H9 (cell line): ENCODE measurements around the gene LPP. TPM values are rescaled to one million over a fixed set of nuclear protein-coding genes. Genes with fewer than 3 reads are reported as not detected.

Experiments
- DNase-seq: peaks from one replicate; pipeline ENCODE4 v3.0.0-alpha.2; 2017
- H2AFZ ChIP-seq: one replicate; pipeline ENCODE4 v1.6.1; 2013; ENCODE audit warnings: mild to moderate bottlenecking, low read length, control low read depth, moderate library complexity
- H2AK5ac ChIP-seq: 2 replicates; pipeline ENCODE4 v1.6.1; 2013; ENCODE audit warnings: low read length, control low read depth, mixed read lengths; ENCODE audit not compliant: insufficient read length
- H2BK120ac ChIP-seq: one replicate; pipeline ENCODE4 v1.6.1; 2013; ENCODE audit warnings: low read depth, mild to moderate bottlenecking, low read length, control low read depth, inconsistent platforms; ENCODE audit not compliant: poor library complexity, severe bottlenecking
- H2BK12ac ChIP-seq: 2 replicates; pipeline ENCODE4 v1.6.1; 2013; ENCODE audit warnings: low read length, control low read depth, mixed read lengths, low read depth; ENCODE audit not compliant: insufficient read length
- H2BK15ac ChIP-seq: 2 replicates; pipeline ENCODE4 v1.6.1; 2013; ENCODE audit warnings: low read depth, low read length, control low read depth
- H2BK20ac ChIP-seq: one replicate; pipeline ENCODE4 v1.6.1; 2013; ENCODE audit warnings: low read depth, mild to moderate bottlenecking, low read length, control low read depth, inconsistent platforms; ENCODE audit not compliant: poor library complexity, severe bottlenecking
- H2BK5ac ChIP-seq: 2 replicates; pipeline ENCODE4 v1.6.1; 2013; ENCODE audit warnings: low read length, control low read depth, mixed read lengths; ENCODE audit not compliant: insufficient read length
- H3K14ac ChIP-seq: 2 replicates; pipeline ENCODE4 v1.6.1; 2013; ENCODE audit warnings: low read length, control low read depth; ENCODE audit not compliant: insufficient read depth
- H3K18ac ChIP-seq: 2 replicates; pipeline ENCODE4 v1.6.1; 2013; ENCODE audit warnings: low read depth, mild to moderate bottlenecking, mixed read lengths, low read length, control low read depth; ENCODE audit not compliant: insufficient read length
- H3K23ac ChIP-seq: 2 replicates; pipeline ENCODE4 v1.6.1; 2013; ENCODE audit warnings: low read length, control low read depth, mixed read lengths, low read depth; ENCODE audit not compliant: insufficient read length
- H3K23me2 ChIP-seq: 2 replicates; pipeline ENCODE4 v1.6.1; 2013; ENCODE audit warnings: low read depth, mild to moderate bottlenecking, mixed read lengths, low read length, control low read depth; ENCODE audit not compliant: insufficient read length, poor library complexity, severe bottlenecking
- H3K27ac ChIP-seq: 2 replicates; pipeline ENCODE4 v1.5.1; 2013; ENCODE audit warnings: low read length, control low read depth, mixed read lengths, low read depth; ENCODE audit not compliant: insufficient read length
- H3K27me3 ChIP-seq: 2 replicates; pipeline ENCODE4 v1.6.1; 2013; ENCODE audit warnings: low read length, control low read depth, inconsistent platforms; ENCODE audit not compliant: insufficient read depth
- H3K4ac ChIP-seq: 2 replicates; pipeline ENCODE4 v1.6.1; 2013; ENCODE audit warnings: low read depth, mild to moderate bottlenecking, control low read depth, inconsistent platforms, low read length, moderate library complexity
- H3K4me1 ChIP-seq: 2 replicates; pipeline ENCODE4 v1.6.1; 2013; ENCODE audit warnings: low read length, control low read depth, inconsistent platforms; ENCODE audit not compliant: insufficient read depth
- H3K4me2 ChIP-seq: 2 replicates; pipeline ENCODE4 v1.6.1; 2013; ENCODE audit warnings: low read length, control low read depth, mixed read lengths; ENCODE audit not compliant: insufficient read length, insufficient read depth
- H3K56ac ChIP-seq: 2 replicates; pipeline ENCODE4 v1.6.1; 2013; ENCODE audit warnings: low read depth, mild to moderate bottlenecking, mixed read lengths, low read length, control low read depth; ENCODE audit not compliant: insufficient read length
- H3K79me1 ChIP-seq: 2 replicates; pipeline ENCODE4 v1.6.1; 2013; ENCODE audit warnings: low read depth, mild to moderate bottlenecking, moderate library complexity, low read length, control low read depth, inconsistent platforms; ENCODE audit not compliant: insufficient read depth, poor library complexity, severe bottlenecking
- H3K79me2 ChIP-seq: 2 replicates; pipeline ENCODE4 v1.6.1; 2013; ENCODE audit warnings: low read length, control low read depth, inconsistent platforms; ENCODE audit not compliant: insufficient read depth
- H3K9ac ChIP-seq: 2 replicates; pipeline ENCODE4 v1.6.1; 2013; ENCODE audit warnings: low read length, control low read depth, mixed read lengths; ENCODE audit not compliant: insufficient read length; ENCODE audit errors: extremely low read depth
- H3K9me3 ChIP-seq: one replicate; pipeline ENCODE4 v1.6.1; 2013; ENCODE audit warnings: low read depth, low read length, inconsistent platforms; ENCODE audit not compliant: control insufficient read depth
- H3T11ph ChIP-seq: one replicate; pipeline ENCODE4 v1.6.1; 2013; ENCODE audit warnings: mild to moderate bottlenecking, low read length, control low read depth, inconsistent platforms
- H4K20me1 ChIP-seq: one replicate; pipeline ENCODE4 v1.6.1; 2013; ENCODE audit not compliant: control insufficient read depth, insufficient read length, insufficient read depth
- H4K5ac ChIP-seq: 2 replicates; pipeline ENCODE4 v1.6.1; 2013; ENCODE audit warnings: low read depth, mild to moderate bottlenecking, mixed read lengths, low read length, control low read depth; ENCODE audit not compliant: insufficient read length
- H4K8ac ChIP-seq: replicated peaks from 2 replicates; pipeline ENCODE4 v1.6.1; 2013; ENCODE audit warnings: low read length, control low read depth, mixed read lengths, low read depth; ENCODE audit not compliant: insufficient read length
- H4K91ac ChIP-seq: 2 replicates; pipeline ENCODE4 v1.6.1; 2013; ENCODE audit warnings: low read depth, mild to moderate bottlenecking, moderate library complexity, mixed read lengths, low read length, control low read depth; ENCODE audit not compliant: insufficient read length
- H3K27ac Mint-ChIP-seq, 3 experiments: 2 replicates in 2 of 3; 3 replicates in 1 of 3; pipeline ENCODE4 v1.8.0; 2020 to 2021; ENCODE audit warnings: mixed read lengths in 3 of 3, mild to moderate bottlenecking in 1 of 3, moderate library complexity in 1 of 3
- H3K27me3 Mint-ChIP-seq: 2 replicates; pipeline ENCODE4 v1.8.0; 2021; ENCODE audit warnings: low read depth, mild to moderate bottlenecking, moderate library complexity, mixed read lengths
- H3K36me3 Mint-ChIP-seq, 3 experiments: 2 replicates in 2 of 3; 3 replicates in 1 of 3; pipeline ENCODE4 v1.8.0; 2020 to 2021; ENCODE audit warnings: low read depth in 3 of 3, mixed read lengths in 3 of 3; ENCODE audit not compliant: insufficient read depth in 1 of 3
- H3K4me1 Mint-ChIP-seq, 2 experiments: 2 replicates each; pipeline ENCODE4 v1.8.0; 2020; ENCODE audit warnings: mixed read lengths in 2 of 2
- H3K4me3 Mint-ChIP-seq, 2 experiments: 2 replicates in 1 of 2; 3 replicates in 1 of 2; pipeline ENCODE4 v1.8.0; 2020 to 2021; ENCODE audit warnings: mild to moderate bottlenecking in 2 of 2, mixed read lengths in 2 of 2, moderate library complexity in 1 of 2
- H3K9me3 Mint-ChIP-seq, 2 experiments: 2 replicates in 1 of 2; 3 replicates in 1 of 2; pipeline ENCODE4 v1.8.0; 2020; ENCODE audit warnings: mild to moderate bottlenecking in 2 of 2, mixed read lengths in 2 of 2, moderate library complexity in 1 of 2
- CTCF ChIP-seq: fragments of 200-600 bp; sonication (generic); conservative IDR thresholded peaks from 3 replicates; pipeline ENCODE4 v1.8.0; 2021; ENCODE audit warnings: antibody characterized with exemption, mild to moderate bottlenecking
- total RNA-seq: library from RNA; stranded (reverse); gene quantifications from 2 replicates; pipeline ENCODE4 v1.2.1, GENCODE V29; 2021

The LPP gene
- total RNA-seq, 1 experiment from 2014 or later = 64.6 TPM

GRCh38 chr3:188602111-188602510 is 448.2 kb downstream of the LPP start:
- H4K20me1 ChIP-seq = no peaks in the 10 kb centered on the region
- DNase-seq = no peak
- H2BK12ac ChIP-seq = no peak overlapping the region
- no peak overlapping the region for H2AK5ac ChIP-seq
- no peak overlapping the region for H3K4ac ChIP-seq
- no peak overlapping the region for H3K23ac ChIP-seq
- no peak overlapping the region for H4K91ac ChIP-seq
- no peak overlapping the region for H3K56ac ChIP-seq
- no peak overlapping the region for H3K18ac ChIP-seq
- Mint-ChIP-seq H3K4me3 (no peak overlapping the region), H3K9me3 (no peaks in the 10 kb centered on the region), H3K36me3 (no peaks in the 10 kb centered on the region), H3K27me3 (no peaks in the 10 kb centered on the region), H3K4me1 (peaks cover 4% of the 10 kb centered on the region in 2 experiments), H3K27ac (no peak overlapping the region)
- H3K9me3 ChIP-seq = no peaks in the 10 kb centered on the region
- H4K8ac ChIP-seq = no peak overlapping the region
- H3K27me3 ChIP-seq = no peaks in the 10 kb centered on the region
- TF ChIP-seq CTCF = no peak
- H2BK20ac ChIP-seq = no peak overlapping the region
- no peak overlapping the region for H3T11ph ChIP-seq
- H3K79me2 ChIP-seq = no peaks in the 10 kb centered on the region
- H2BK15ac ChIP-seq = no peak overlapping the region
- no peak overlapping the region for H3K4me2 ChIP-seq
- H3K14ac ChIP-seq = no peak overlapping the region
- H2BK120ac ChIP-seq = no peak overlapping the region
- H3K4me1 ChIP-seq = no peaks in the 10 kb centered on the region
- no peaks in the 10 kb centered on the region for H3K79me1 ChIP-seq
- no peak overlapping the region for H4K5ac ChIP-seq
- no peak overlapping the region for H2BK5ac ChIP-seq
- no peak overlapping the region for H3K27ac ChIP-seq
- H3K9ac ChIP-seq = no peak overlapping the region
- H2AFZ ChIP-seq = no peak overlapping the region
- H3K23me2 ChIP-seq = no peaks in the 10 kb centered on the region
